ENCODE data around the gene PPFIA3.

- TF ChIP-seq FOXM1 (IDR thresholded peaks at IDR 0.05; ENCODE audit: borderline replicate concordance, low read depth) (no peak), YY1 (IDR thresholded peaks at IDR 0.05; ENCODE audit: low read depth) (no peak), TAF1 (IDR thresholded peaks at IDR 0.05; ENCODE audit: low read depth) (no peak), RAD21 (IDR thresholded peaks at IDR 0.05; ENCODE audit: low read depth) (no peak), USF1 (IDR thresholded peaks at IDR 0.05) (no peak), MAX (IDR thresholded peaks at IDR 0.05) (no peak), REST (IDR thresholded peaks at IDR 0.05; ENCODE audit: low read depth) (no peak), EGR1 (IDR thresholded peaks at IDR 0.05) (no peak), TCF12 (IDR thresholded peaks at IDR 0.05; ENCODE audit: low read depth) (no peak), CEBPB (IDR thresholded peaks at IDR 0.05) (no peak), EP300 (IDR thresholded peaks at IDR 0.05; ENCODE audit: borderline replicate concordance) (no peak), TEAD4 (IDR thresholded peaks at IDR 0.05) (no peak)
Observed at GRCh38 chr19:49154279-49154678, 34.9 kb downstream of the PPFIA3 start.
